GM18951 (cell line): ENCODE results near the gene DSCAM.

Source experiments
- POLR2A ChIP-seq: IDR thresholded peaks from 4 replicates; pipeline ENCODE4 v1.6.1; 2011; ENCODE audit warnings: mild to moderate bottlenecking; ENCODE audit not compliant: insufficient read length, insufficient read depth; ENCODE audit errors: extremely low read depth
- in situ Hi-C: fragments of 300-500 bp; cut with MboI; formaldehyde crosslinking; loops from one replicate; pipeline ENCODE4 v1.12.0; 2022; ENCODE audit warnings: low sequenced_read_pairs, mixed read lengths, inconsistent platforms; ENCODE audit not compliant: unreplicated experiment

DSCAM gene

GRCh38 chr21:39980241-39980820 lies 866.6 kb downstream of the DSCAM start:
- no peak for TF ChIP-seq POLR2A
- in situ Hi-C loops: no loop called here

DNA sequence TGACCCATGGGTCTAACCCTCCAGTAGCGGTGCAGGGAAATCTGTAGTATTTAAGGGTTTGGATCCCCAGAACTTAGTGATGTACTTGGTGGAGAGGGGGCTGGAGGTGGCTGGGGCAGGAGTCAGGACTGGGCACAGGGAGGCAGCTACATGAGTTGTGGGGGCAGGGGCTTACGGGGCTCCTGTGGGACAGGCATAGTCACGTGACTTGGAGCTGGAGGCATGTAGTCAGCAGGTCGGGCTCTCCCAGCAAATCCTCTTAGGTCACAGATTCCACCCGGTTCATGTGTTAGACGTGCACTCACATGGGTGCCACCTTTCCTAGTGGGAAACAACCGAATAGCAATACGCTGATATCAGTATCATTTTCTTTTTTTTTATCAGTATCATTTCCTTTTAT lies 867.6 kb downstream of the DSCAM start:
- TF ChIP-seq POLR2A: no peak
- in situ Hi-C loops: no loop called here

DNA sequence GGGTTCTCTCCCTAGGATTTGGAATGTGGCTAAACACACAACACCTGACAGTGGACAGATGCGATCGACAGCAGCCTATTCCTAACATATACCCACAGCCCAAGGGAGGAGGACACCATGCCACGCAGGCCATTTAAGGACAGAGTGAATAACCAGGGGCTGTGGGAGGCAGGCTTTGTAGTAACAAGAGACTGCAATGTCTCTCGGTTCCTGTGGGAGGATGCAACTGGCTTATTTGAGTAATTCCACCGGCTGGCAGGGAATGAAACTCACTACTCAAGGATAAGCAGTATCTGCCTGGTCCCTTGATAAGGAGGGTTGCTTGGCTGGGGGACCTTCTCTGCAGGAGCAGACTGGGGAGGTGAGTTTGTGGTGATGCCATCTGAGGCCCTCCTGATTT lies 870.2 kb downstream of the DSCAM start:
- in situ Hi-C loops: no loop called here
- TF ChIP-seq POLR2A: no peak

DNA sequence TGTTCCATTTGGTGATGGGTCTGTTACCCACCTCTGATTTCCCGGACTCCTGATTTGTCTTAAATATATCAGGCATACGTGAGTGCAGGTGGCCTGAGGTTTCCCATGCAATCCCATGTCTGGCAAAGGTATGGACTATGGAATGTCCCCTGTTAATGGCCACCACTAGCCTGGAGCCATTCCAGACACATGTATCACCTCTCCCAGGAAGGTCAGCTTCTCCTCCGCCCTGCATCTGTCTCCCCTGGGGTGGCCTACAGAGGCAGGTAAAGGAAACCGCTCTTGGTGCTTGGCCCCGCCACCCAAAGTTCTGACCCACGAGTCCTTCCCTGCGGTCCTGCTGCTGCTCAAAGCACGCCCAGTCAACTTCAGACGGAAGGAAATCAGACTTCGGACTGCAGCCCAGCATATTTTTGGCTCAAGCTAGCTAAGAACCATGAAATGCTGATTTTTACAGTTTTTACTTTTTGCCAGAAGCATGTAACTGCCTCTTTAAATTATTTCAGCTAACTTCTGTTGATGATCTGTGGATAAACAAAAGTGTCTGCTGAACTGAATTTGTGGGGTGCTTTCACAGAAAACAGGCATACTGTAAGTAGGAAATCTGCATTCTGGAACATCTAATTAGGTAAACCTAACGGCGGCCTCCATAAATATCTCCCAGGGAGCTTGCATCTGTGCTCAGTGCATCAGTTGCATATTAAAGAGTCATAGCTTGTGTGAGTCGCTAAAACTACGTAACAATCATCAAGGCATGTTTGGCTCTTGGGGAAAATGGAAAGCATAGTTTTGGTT lies 873.8 kb downstream of the DSCAM start:
- TF ChIP-seq POLR2A: no peak
- in situ Hi-C loops: no loop called here

DNA sequence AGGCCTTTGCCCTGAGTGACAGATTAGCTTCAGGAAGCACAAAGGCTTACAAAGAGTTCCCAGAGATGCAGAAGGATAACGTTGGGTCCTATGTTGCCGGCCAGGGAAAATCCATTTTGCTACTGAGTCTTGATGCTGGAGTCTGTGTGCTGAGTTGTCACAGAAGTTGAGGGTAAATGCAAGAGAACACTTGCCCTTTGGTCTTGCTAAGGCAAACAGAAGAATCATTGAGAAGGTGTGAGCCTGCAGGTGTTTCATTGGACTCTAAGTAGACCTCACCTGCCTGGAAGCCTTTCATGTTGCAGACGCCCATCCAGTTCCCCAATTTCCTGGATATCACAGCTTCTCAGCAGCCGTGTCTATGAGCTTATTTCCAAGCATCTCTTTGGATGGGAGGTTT lies 874.5 kb downstream of the DSCAM start:
- no peak for TF ChIP-seq POLR2A
- in situ Hi-C loops: no loop called here

- no peak for TF ChIP-seq POLR2A
- in situ Hi-C loops: no loop called here
These were observed 875.0 kb downstream of the DSCAM start for GRCh38 chr21:39971956-39972355.

DNA sequence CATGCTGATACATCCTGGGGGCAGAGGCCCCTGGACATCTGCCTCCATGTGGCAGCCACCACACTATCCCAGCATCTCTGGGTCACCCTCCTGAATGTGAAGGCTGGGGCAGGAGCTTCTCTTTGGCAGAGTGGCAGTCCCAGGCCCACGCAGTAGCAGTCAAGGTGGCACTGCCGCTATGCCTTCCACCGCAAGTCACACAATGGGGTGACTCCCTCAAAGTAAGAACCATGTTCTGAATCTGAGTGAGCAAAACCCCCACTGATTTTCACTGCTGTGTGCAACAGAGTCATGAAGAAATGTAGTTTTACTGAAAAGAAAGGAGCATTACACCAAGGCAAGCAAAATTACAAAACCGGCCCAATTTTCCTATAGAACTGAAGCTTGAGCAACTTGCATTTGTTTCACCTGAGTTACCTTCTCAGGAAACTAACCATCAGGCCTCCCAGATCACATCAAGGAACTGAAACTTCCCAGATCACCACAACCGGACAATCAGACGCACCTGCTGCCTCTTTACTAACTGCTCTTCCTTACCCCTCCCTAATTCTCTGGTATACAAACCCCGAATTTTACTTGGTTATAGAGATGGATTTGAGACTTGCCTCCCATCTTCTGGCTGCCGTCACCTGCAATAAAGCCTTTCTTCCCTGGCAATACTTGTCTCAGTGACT lies 877.1 kb downstream of the DSCAM start:
- no peak for TF ChIP-seq POLR2A
- in situ Hi-C loops: no loop called here

DNA sequence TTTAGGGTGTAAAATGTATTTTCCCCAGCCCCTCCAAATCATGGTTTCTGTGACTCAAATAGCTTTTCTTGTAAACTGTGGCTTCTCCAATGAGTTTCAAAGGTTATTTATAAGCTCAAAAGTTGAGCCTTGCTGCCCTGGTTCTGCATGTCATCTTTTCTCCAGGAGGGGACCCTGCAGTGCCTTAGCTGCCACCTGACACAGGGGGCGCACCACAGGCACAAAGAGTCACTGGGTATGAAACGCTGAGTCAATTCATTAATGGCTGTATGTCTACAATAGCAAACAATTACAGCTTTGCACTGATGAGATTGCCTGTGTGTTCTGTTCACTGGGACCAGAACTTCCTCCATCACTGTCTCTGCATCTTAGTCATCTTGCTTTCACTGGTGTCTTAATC lies 878.9 kb downstream of the DSCAM start:
- TF ChIP-seq POLR2A: no peak
- in situ Hi-C loops: no loop called here

DNA sequence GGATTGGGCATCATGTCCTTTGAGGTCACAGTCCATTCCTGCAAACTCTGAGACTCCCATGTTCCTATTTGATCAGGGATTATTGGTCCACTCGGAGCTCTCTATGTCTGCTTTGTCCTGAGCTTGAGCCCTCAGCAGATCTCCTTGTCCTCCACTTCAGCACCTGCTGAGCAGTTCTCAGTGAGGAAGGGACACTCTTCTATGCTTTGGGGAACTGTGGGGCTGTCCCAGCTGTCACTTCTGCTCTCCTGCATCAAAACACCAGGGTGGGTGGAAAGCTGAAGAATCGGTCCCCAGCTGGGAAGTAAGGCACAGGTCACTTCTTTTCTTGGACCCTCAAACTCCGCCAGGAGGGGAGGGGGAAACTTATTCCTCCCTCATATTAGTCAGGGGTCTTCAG lies 880.2 kb downstream of the DSCAM start:
- in situ Hi-C loops: no loop called here
- TF ChIP-seq POLR2A: no peak

- TF ChIP-seq POLR2A: no peak
- in situ Hi-C loops: no loop called here
These were observed 881.9 kb downstream of the DSCAM start for GRCh38 chr21:39965026-39965425.

- TF ChIP-seq POLR2A: no peak
- in situ Hi-C loops: no loop called here
These were observed 885.7 kb downstream of the DSCAM start for GRCh38 chr21:39961251-39961650.
